Epithelial cell of esophagus (primary cell): Measurements from ENCODE around the gene MRPS12.

Experiments used
- DNase-seq: peaks from one replicate; pipeline ENCODE4 v3.0.0; 2010; ENCODE audit warnings: low read depth
- H3K4me3 ChIP-seq: 2 replicates; pipeline ENCODE4 v1.5.1; 2011; ENCODE audit warnings: mild to moderate bottlenecking, low read length, control low read depth
- CTCF ChIP-seq: IDR thresholded peaks from 2 replicates; pipeline ENCODE4 v1.5.1; 2011; ENCODE audit warnings: low read depth, mild to moderate bottlenecking, low read length, control low read depth, inconsistent platforms; ENCODE audit not compliant: insufficient read depth; ENCODE audit errors: missing control alignments

MRPS12 gene

GRCh38 chr19:38975861-38976271 lies 45.1 kb downstream of the MRPS12 start:
- DNase-seq, result peak; percentile 24
- TF ChIP-seq CTCF, result no peak
- H3K4me3 ChIP-seq, result peak overlapping the region; percentile 48

GRCh38 chr19:38977445-38978325 lies 46.9 kb downstream of the MRPS12 start:
- no peak overlapping the region for H3K4me3 ChIP-seq
- peak; percentile 61 for DNase-seq
- no peak for TF ChIP-seq CTCF

- no peak for TF ChIP-seq CTCF
- no peak overlapping the region for H3K4me3 ChIP-seq
- DNase-seq, result no peak
Observed at GRCh38 chr19:38978326-38978689, 47.6 kb downstream of the MRPS12 start.

- no peak for TF ChIP-seq CTCF
- DNase-seq, result no peak
Observed at GRCh38 chr19:38979812-38980211, 49.1 kb downstream of the MRPS12 start.

GRCh38 chr19:38980583-38981374 lies 50.0 kb downstream of the MRPS12 start:
- H3K4me3 ChIP-seq, result no peak overlapping the region
- TF ChIP-seq CTCF, result no peak
- no peak for DNase-seq

More at GRCh38 chr19:38979812-38980211, 49.1 kb downstream of the MRPS12 start:
- H3K4me3 ChIP-seq, result no peak overlapping the region
